Measurements from ENCODE around the gene TGM6. TPM values are rescaled to one million over a fixed set of nuclear protein-coding genes. Genes with fewer than 3 reads are reported as not detected.

The TGM6 gene
- total and polyA plus RNA-seq, 12 donors: not detected

DNA sequence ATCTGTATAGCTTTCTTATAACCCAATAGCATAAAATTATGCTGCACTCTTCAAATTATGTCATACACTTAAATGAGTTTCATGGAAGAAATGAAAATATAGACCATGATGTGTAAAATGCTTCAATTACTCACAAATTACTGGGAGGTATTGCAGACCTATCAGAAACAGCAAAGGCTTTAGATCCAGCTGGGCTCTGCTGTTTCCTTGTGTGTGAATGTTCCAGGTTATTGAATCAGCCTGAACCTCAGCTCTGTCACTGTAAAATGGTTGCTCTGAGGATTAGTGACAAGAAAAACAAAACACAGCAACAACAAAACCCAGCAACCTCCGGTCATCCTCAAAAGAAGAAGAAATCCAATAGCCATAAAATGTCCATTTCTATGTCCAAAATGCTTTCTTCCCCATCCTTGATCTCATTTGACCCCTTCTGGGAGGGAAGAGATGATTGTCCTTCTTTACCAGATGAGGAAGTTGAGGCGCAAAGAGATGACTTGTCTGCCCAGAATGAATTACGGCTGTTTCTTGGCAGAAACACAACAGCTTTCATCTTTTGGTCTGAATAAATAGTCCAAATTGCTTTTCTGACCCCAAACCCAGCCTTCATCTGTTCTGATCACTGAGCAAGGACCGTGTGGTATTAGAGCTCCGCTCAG is 42.2 kb upstream of the TGM6 start:
- no peaks in the 10 kb centered on the region for H3K9me3 ChIP-seq
- no peaks in the 10 kb centered on the region for H3K36me3 ChIP-seq
- DNase-seq: no peak
- H3K4me1 ChIP-seq: peaks cover 0 to 4% (median 0%) of the 10 kb centered on the region in 9 donors
- WGBS, 2 donors: 72 to 77% methylated on average over 5 of the region's 5 CpGs
- no peak for ATAC-seq
- no peak overlapping the region for H3K27ac ChIP-seq
- intact Hi-C loops (cut with DNase I): no loop called here
- peaks cover 0 to 16% (median 6%) of the 10 kb centered on the region in 7 donors for H3K27me3 ChIP-seq
- TF ChIP-seq CTCF (IDR thresholded peaks at IDR 0.05): no peak
- H3K4me3 ChIP-seq: no peak overlapping the region

DNA sequence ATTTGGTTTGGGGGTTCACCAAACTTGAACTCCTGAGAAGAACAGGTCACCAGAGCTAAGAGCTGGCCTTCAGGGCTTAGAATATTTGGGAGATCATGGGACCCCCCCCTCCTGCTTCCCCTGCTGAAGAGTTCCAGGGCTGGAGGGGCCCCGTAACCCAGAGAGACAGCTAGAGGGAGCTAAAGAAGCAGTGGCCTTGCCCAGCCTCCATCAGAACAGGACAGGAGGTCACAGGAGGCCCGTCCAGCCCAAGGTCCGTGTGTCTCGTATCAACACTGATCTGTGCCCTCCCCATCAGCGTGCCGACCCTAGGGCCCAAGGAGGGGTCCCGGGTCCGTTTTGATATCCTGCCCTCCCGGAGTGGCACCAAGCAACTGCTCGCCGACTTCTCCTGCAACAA is 40.6 kb upstream of the TGM6 start:
- DNase-seq (no peak), ATAC-seq (no peak)
- intact Hi-C loops (cut with DNase I): loop anchor here in 1 of 10 donors (10.0 kb wide), 1 partner anchor 135 kb away; no protein-coding TSS in a partner anchor
- Histone ChIP-seq H3K4me1 (peaks cover 0 to 4% (median 0%) of the 10 kb centered on the region in 9 donors), H3K4me3 (no peak overlapping the region), H3K27me3 (peaks cover 0 to 16% (median 6%) of the 10 kb centered on the region in 7 donors), H3K27ac (no peak overlapping the region), H3K9me3 (no peaks in the 10 kb centered on the region), H3K36me3 (no peaks in the 10 kb centered on the region)
- no peak for TF ChIP-seq CTCF (IDR thresholded peaks at IDR 0.05)
- WGBS, 2 donors: 86% methylated on average over 11 of the region's 11 CpGs

DNA sequence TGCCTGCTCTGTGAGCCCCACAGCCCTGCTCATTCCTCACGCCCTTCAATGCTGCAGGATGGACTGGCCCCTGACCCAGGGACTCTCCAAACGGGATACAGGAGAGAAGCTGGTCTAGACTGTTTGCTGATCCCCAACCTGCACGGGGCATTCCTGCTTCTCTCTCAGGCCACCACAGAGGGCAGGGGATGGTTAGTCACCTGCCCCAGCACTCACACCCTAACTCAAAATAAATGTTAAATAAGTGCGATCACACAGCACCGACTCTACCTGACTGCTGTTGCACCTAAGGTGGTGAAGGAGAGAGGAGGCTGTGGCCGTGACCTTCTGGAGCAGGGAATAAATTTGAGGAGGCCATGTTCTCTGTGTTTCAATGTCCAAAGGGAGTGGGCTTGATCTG is 39.9 kb upstream of the TGM6 start:
- intact Hi-C loops (cut with DNase I): loop anchor here in 1 of 10 donors (10.0 kb wide), 1 partner anchor 136 kb away; no protein-coding TSS in a partner anchor
- Histone ChIP-seq H3K27me3 (peaks cover 0 to 16% (median 6%) of the 10 kb centered on the region in 7 donors), H3K4me1 (peaks cover 0 to 4% (median 0%) of the 10 kb centered on the region in 9 donors), H3K36me3 (no peaks in the 10 kb centered on the region), H3K9me3 (no peaks in the 10 kb centered on the region), H3K27ac (no peak overlapping the region), H3K4me3 (no peak overlapping the region)
- no peak for TF ChIP-seq CTCF (IDR thresholded peaks at IDR 0.05)
- ATAC-seq (no peak), DNase-seq (no peak)
- 80 to 89% methylated on average over 6 of the region's 6 CpGs for WGBS, 2 donors

GRCh38 chr20:2341336-2341735 is 39.4 kb upstream of the TGM6 start:
- TF ChIP-seq CTCF (IDR thresholded peaks at IDR 0.05): no peak
- peaks cover 0 to 19% (median 7%) of the 10 kb centered on the region in 7 donors for H3K27me3 ChIP-seq
- no peak overlapping the region for H3K4me3 ChIP-seq
- H3K9me3 ChIP-seq: no peaks in the 10 kb centered on the region
- no peaks in the 10 kb centered on the region for H3K36me3 ChIP-seq
- no peak for DNase-seq
- WGBS, 2 donors: 69 to 82% methylated on average over 7 of the region's 7 CpGs
- intact Hi-C loops (cut with DNase I): loop anchor here in 1 of 10 donors (10.0 kb wide), 1 partner anchor 137 kb away; no protein-coding TSS in a partner anchor
- H3K27ac ChIP-seq: no peak overlapping the region
- no peak for ATAC-seq
- peaks cover 0 to 4% (median 0%) of the 10 kb centered on the region in 9 donors for H3K4me1 ChIP-seq

All from heart right ventricle (tissue), 16 donors.